ENCODE data around the gene CRYGC. TPM values are rescaled to one million over a fixed set of nuclear protein-coding genes. Genes with fewer than 3 reads are reported as not detected.

The CRYGC gene
- total and polyA plus RNA-seq, 9 donors = not detected

GRCh38 chr2:208174144-208174543 lies 44.5 kb upstream of the CRYGC start:
- 80 to 88% (median 85%) methylated on average over 9 of the region's 9 CpGs for WGBS, 3 donors
- no peaks in the 10 kb centered on the region for H3K4me1 ChIP-seq (ENCODE audit: insufficient read depth)

DNA sequence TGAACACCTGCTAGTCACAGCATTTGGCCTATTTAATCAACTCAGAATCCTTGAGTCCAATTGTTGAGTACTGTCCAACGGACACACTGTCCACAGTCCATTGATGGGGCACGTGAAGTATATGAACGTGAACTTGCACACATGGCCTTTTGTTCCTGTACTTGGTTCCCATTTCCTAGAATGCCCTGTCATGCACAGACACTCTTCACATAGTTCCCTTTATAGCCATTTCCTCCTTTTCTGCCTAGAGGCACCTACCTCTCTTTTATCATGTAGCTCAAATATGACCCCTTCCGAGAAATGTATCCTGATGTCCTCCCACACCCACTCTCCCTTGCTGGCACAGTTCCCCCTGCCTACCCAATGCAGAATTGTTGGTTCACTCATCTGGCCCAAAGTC lies 42.5 kb upstream of the CRYGC start:
- H3K36me3 ChIP-seq = no peaks in the 10 kb centered on the region
- no peak overlapping the region for H3K4me3 ChIP-seq
- no peaks in the 10 kb centered on the region for H3K27me3 ChIP-seq
- no peak for DNase-seq
- H3K27ac ChIP-seq = no peak overlapping the region
- H3K4me1 ChIP-seq (ENCODE audit: insufficient read depth) = no peaks in the 10 kb centered on the region
- 74 to 84% (median 75%) methylated on average over 4 of the region's 4 CpGs for WGBS, 3 donors
- H3K9me3 ChIP-seq = no peaks in the 10 kb centered on the region
- TF ChIP-seq POLR2A (IDR thresholded peaks at IDR 0.05) (no peak), EP300 (IDR thresholded peaks at IDR 0.05) (no peak), CTCF (IDR thresholded peaks at IDR 0.05) (no peak)
- intact Hi-C loops (cut with DNase I) = no loop called here

More at GRCh38 chr2:208174144-208174543, 44.5 kb upstream of the CRYGC start:
- no peaks in the 10 kb centered on the region for H3K9me3 ChIP-seq
- no peaks in the 10 kb centered on the region for H3K27me3 ChIP-seq
- H3K4me3 ChIP-seq = no peak overlapping the region
- DNase-seq = no peak
- H3K27ac ChIP-seq = no peak overlapping the region
- intact Hi-C loops (cut with DNase I) = no loop called here
- TF ChIP-seq CTCF (IDR thresholded peaks at IDR 0.05) = no peak
- TF ChIP-seq POLR2A (IDR thresholded peaks at IDR 0.05) = no peak
- TF ChIP-seq EP300 (IDR thresholded peaks at IDR 0.05) = no peak
- no peaks in the 10 kb centered on the region for H3K36me3 ChIP-seq

- H3K9me3 ChIP-seq = no peaks in the 10 kb centered on the region
- TF ChIP-seq POLR2A (IDR thresholded peaks at IDR 0.05) (no peak), CTCF (IDR thresholded peaks at IDR 0.05) (no peak), EP300 (IDR thresholded peaks at IDR 0.05) (no peak)
- H3K4me3 ChIP-seq = no peak overlapping the region
- H3K27ac ChIP-seq = no peak overlapping the region
- intact Hi-C loops (cut with DNase I) = loop anchor here in 1 of 4 donors (2.0 kb wide), 1 partner anchor 14 kb away; no protein-coding TSS in a partner anchor
- DNase-seq = no peak
- H3K4me1 ChIP-seq (ENCODE audit: insufficient read depth) = no peaks in the 10 kb centered on the region
- no peaks in the 10 kb centered on the region for H3K36me3 ChIP-seq
- 82 to 83% (median 83%) methylated on average over 2 of the region's 2 CpGs for WGBS, 3 donors
- no peaks in the 10 kb centered on the region for H3K27me3 ChIP-seq
Observed at GRCh38 chr2:208164951-208165755, 35.5 kb upstream of the CRYGC start.

DNA sequence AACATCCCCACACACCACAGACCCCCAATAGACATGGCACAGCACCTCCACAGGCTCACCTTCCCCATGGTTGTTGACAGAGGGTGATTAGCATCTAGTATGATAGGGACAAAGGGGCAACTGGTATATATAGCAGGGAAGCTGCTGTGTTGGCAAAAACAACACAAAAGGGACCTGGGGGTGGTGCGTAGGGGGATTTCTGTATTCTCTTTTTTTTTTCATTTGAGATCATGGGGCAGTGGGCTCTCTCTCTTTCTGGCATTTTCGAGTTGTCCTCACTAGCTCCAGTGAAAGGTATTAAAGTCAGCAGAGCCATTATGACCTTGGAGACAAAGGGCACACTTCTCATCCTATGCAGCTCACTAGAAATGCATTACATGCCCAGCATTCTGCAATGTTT lies 33.9 kb upstream of the CRYGC start, which contains the start of gene CRYGA:
CRYGA (minus strand) TSS at position 101 of the 400 bp plus-strand sequence; CDS start at position 68, 33 bp downstream.
- DNase-seq = no peak
- Histone ChIP-seq H3K27me3 (no peaks in the 10 kb centered on the region), H3K4me3 (no peak within 1 kb of the TSS), H3K27ac (no peak within 1 kb of the TSS), H3K4me1 (ENCODE audit: insufficient read depth) (no peaks in the 10 kb centered on the region), H3K9me3 (no peaks in the 10 kb centered on the region), H3K36me3 (no peaks in the 10 kb centered on the region)
- TF ChIP-seq CTCF (IDR thresholded peaks at IDR 0.05) (no peak), POLR2A (IDR thresholded peaks at IDR 0.05) (no peak), EP300 (IDR thresholded peaks at IDR 0.05) (no peak)
- intact Hi-C loops (cut with DNase I) = no loop called here
- 71 to 82% (median 81%) methylated on average over 2 of the region's 2 CpGs for WGBS, 3 donors

Measured in ovary (tissue), 9 donors.